Thymus (tissue), 11 donors: Measurements from ENCODE around the gene ATAD3C. TPM values are rescaled to one million over a fixed set of nuclear protein-coding genes. Genes with fewer than 3 reads are reported as not detected.
"Not testable (repeated sequence)": the region's sequence is repeated elsewhere in the genome, so short reads cannot be mapped to it uniquely, and the experiment has no call there.

Source experiments
- DNase-seq, 9 donors: peaks; one replicate each; pipeline ENCODE4 v3.0.0-alpha.2; 2013; ENCODE audit warnings: low spot score in 9 of 9, low read depth in 6 of 9, missing footprints in 1 of 9
- H3K27ac ChIP-seq, 2 donors: one replicate each; pipeline ENCODE4 v1.5.1; 2013; ENCODE audit warnings: control low read depth in 1 of 2, low read depth in 1 of 2, low read length in 1 of 2, mild to moderate bottlenecking in 1 of 2, moderate library complexity in 1 of 2
- H3K27me3 ChIP-seq, 2 donors: one replicate each; pipeline ENCODE4 v1.5.1; 2013; ENCODE audit warnings: low read length in 1 of 2; ENCODE audit not compliant: control insufficient read depth in 2 of 2, insufficient read depth in 1 of 2
- H3K36me3 ChIP-seq, 2 donors: one replicate each; pipeline ENCODE4 v1.5.1; 2013; ENCODE audit warnings: low read length in 1 of 2, mild to moderate bottlenecking in 1 of 2, moderate library complexity in 1 of 2; ENCODE audit not compliant: control insufficient read depth in 2 of 2, insufficient read depth in 2 of 2
- H3K4me1 ChIP-seq, 2 donors: one replicate each; pipeline ENCODE4 v1.5.1; 2013; ENCODE audit warnings: low read length in 2 of 2; ENCODE audit not compliant: control insufficient read depth in 2 of 2, insufficient read depth in 2 of 2
- H3K4me3 ChIP-seq, 2 donors: one replicate each; pipeline ENCODE4 v1.5.1; 2013; ENCODE audit warnings: low read length in 2 of 2, control low read depth in 1 of 2, mild to moderate bottlenecking in 1 of 2
- H3K9me3 ChIP-seq, 2 donors: one replicate each; pipeline ENCODE4 v1.5.1; 2013; ENCODE audit warnings: low read length in 1 of 2, mild to moderate bottlenecking in 1 of 2; ENCODE audit not compliant: control insufficient read depth in 2 of 2, insufficient read depth in 1 of 2
- WGBS: extraction: QIAGEN DNeasy Blood & Tissue Kit; methylation state at CpG from one replicate; pipeline ENCODE4 v1.1.7; 2013; 5-methylcytosine and 5-hydroxymethylcytosine counted together
- polyA plus RNA-seq: library from polyadenylated mRNA; stranded (reverse); fragments of 200-250 nt; gene quantifications from one replicate; pipeline ENCODE4 v1.2.3, GENCODE V29; 2013
- total RNA-seq: library from RNA; stranded (reverse); fragments of 120-200 nt; gene quantifications from one replicate; pipeline ENCODE4 v1.2.4, GENCODE V29; 2013
- donor health status: healthy.

The ATAD3C gene
- total and polyA plus RNA-seq, 2 donors, result 0.24 to 2.8 TPM

DNA sequence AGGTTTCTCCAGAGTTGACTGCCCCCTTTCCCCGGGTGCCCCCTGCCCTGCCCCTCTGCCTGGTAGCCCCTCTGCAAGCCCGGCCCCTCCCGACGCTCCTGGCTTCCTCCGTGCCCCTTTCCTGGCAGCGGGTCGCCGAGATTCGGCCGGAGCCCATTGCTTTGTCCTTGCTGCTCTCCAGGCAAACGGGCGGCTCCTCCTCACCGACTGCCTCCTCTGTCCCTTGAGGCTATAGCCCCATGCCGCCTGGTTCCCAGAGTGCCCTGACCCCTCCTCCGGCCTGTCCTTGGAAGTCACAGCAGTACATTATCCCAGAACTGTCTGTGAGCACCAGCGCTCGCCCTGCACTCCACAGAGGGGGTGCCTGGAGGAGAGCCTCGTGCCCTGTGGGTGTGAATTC, 64.2 kb downstream of the ATAD3C start:
- not testable (repeated sequence) for H3K4me3 ChIP-seq, H3K4me1 ChIP-seq, DNase-seq, H3K27me3 ChIP-seq, H3K27ac ChIP-seq, H3K9me3 ChIP-seq
- peaks cover 7 to 15% of the 10 kb centered on the region in 2 donors for H3K36me3 ChIP-seq
- 98% methylated on average over 17 of the region's 18 CpGs for WGBS

DNA sequence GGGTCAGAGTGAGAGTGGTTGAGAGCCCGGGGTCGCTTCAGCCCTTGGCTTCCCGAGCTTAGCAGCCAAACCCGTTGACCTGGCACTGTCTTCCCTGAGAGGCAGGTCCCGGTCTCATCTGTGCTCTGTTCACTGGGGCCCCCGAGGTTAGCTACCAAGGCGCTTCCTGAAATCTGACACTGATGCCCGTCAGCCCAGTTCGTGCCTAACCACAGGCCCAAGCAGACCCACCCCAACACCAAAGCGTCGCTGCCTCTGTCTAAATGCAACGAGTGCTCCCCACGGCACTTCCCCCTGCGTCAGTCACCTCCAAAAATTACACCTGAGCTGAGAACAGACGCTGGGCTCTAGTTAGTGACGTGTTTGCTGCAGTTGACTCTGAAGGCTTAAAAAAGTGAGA, 64.9 kb downstream of the ATAD3C start:
- H3K4me3 ChIP-seq, H3K27ac ChIP-seq, H3K9me3 ChIP-seq, DNase-seq, H3K27me3 ChIP-seq, H3K4me1 ChIP-seq: not testable (repeated sequence)
- 74% methylated on average over 14 of the region's 16 CpGs for WGBS
- peaks cover 7 to 17% of the 10 kb centered on the region in 2 donors for H3K36me3 ChIP-seq

DNA sequence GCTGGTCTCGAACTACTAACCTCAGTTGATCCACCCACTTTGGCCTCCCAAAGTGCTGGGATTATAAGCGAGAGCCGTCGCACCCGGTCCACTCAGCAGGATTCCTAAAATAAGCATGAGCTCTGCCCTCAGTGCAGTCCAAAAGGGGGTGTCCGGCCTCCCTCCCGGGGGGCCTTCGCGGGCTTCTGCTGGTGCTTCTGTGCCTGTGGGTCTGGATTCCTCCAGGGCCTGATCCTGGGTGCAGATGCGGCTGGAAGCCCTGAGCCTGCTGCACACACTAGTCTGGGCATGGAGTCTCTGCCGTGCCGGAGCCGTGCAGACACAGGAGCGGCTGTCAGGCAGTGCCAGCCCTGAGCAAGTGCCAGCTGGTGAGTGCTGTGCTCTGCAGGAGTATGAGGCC, 67.4 kb downstream of the ATAD3C start:
- not testable (repeated sequence) for H3K9me3 ChIP-seq, H3K4me3 ChIP-seq, H3K4me1 ChIP-seq, DNase-seq, H3K27ac ChIP-seq, H3K27me3 ChIP-seq
- peaks cover 13 to 34% of the 10 kb centered on the region in 2 donors for H3K36me3 ChIP-seq
- WGBS, result 98% methylated on average over 14 of the region's 14 CpGs

DNA sequence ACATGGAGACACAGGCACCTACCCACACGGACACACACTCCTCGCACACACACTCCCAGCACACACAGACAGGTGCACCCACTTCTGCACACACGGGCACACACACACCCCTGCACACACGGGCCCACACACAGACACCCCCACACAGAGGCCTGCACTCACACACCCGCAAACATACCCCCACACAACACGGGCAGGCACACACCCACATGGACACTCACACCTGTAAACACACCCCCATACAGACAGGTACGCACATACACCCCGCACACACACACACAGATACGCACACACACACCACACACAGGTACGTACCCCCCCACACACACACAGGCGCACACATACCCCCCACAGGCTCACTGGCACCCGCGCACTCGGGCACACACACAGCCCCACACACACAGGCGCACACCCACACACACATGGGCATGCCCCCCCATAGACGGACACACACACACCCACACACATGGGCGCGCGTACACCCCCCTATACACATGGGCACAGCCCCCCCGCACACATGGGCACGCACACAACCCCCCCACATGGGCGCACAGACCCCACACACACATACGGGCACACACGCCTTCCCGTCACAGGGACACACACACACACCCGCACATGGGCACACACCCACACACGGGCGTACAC, 68.6 kb downstream of the ATAD3C start:
- H3K4me1 ChIP-seq, result no peaks in the 10 kb centered on the region
- H3K36me3 ChIP-seq, result peaks cover 13 to 34% of the 10 kb centered on the region in 2 donors
- H3K27me3 ChIP-seq, result no peaks in the 10 kb centered on the region
- H3K4me3 ChIP-seq, result no peak overlapping the region
- H3K9me3 ChIP-seq, result no peaks in the 10 kb centered on the region
- no peak overlapping the region for H3K27ac ChIP-seq
- 97% methylated on average over 28 of the region's 28 CpGs for WGBS
- DNase-seq, result no peak

DNA sequence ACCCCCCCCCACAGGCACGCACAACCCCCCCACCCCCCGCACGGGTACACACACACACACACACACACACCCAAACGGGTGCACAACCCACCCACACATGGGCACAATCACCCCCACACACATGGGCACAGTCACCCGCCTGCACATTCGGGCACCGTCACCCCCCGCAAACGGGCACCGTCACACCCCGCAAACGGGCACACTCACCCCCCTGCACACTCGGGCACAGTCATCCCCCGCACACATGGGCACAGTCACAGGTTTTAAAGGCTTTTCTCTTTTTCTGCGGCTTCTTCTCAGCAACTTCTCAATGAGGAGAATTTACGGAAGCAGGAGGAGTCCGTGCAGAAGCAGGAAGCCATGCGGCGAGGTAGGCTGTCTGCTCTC, 69.1 kb downstream of the ATAD3C start:
- H3K27ac ChIP-seq, H3K4me3 ChIP-seq, H3K4me1 ChIP-seq, H3K9me3 ChIP-seq, H3K27me3 ChIP-seq, DNase-seq: not testable (repeated sequence)
- WGBS, result 98% methylated on average over 17 of the region's 19 CpGs
- H3K36me3 ChIP-seq, result peaks cover 16 to 34% of the 10 kb centered on the region in 2 donors

Other genes starting within 250 kb of the ATAD3C start
- gene TNFRSF18, start 243.1 kb upstream of the ATAD3C start, total RNA-seq, result 4.2 TPM
- gene TNFRSF18, start 243.1 kb upstream of the ATAD3C start, polyA plus RNA-seq, result 29.9 TPM
- gene TNFRSF4, start 235.5 kb upstream of the ATAD3C start, total RNA-seq, result 12.7 TPM
- gene TNFRSF4, start 235.5 kb upstream of the ATAD3C start, polyA plus RNA-seq, result 18.8 TPM
- gene SDF4, start 217.7 kb upstream of the ATAD3C start, total RNA-seq, result 37.6 TPM
- gene SDF4, start 217.7 kb upstream of the ATAD3C start, polyA plus RNA-seq, result 79.1 TPM
- 16.3 TPM for gene B3GALT6, start 217.5 kb upstream of the ATAD3C start, total RNA-seq
- 11.8 TPM for gene B3GALT6, start 217.5 kb upstream of the ATAD3C start, polyA plus RNA-seq
- gene C1QTNF12, start 203.0 kb upstream of the ATAD3C start, total RNA-seq, result 2.1 TPM
- gene C1QTNF12, start 203.0 kb upstream of the ATAD3C start, polyA plus RNA-seq, result 3.4 TPM
- 34.7 TPM for gene UBE2J2, start 175.8 kb upstream of the ATAD3C start, total RNA-seq
- 67.1 TPM for gene UBE2J2, start 175.8 kb upstream of the ATAD3C start, polyA plus RNA-seq
- 1.7 TPM for gene SCNN1D, start 169.3 kb upstream of the ATAD3C start, total RNA-seq
- gene SCNN1D, start 169.3 kb upstream of the ATAD3C start, polyA plus RNA-seq, result 12.5 TPM
- 15.5 TPM for gene ACAP3, start 141.8 kb upstream of the ATAD3C start, total RNA-seq
- gene ACAP3, start 141.8 kb upstream of the ATAD3C start, polyA plus RNA-seq, result 58.8 TPM
- 12.5 TPM for gene PUSL1, start 141.1 kb upstream of the ATAD3C start, total RNA-seq
- 10.0 TPM for gene PUSL1, start 141.1 kb upstream of the ATAD3C start, polyA plus RNA-seq
- gene INTS11, start 125.0 kb upstream of the ATAD3C start, total RNA-seq, result 60.8 TPM
- 216 TPM for gene INTS11, start 125.0 kb upstream of the ATAD3C start, polyA plus RNA-seq
- gene CPTP, start 124.9 kb upstream of the ATAD3C start, total RNA-seq, result 8.5 TPM
- gene CPTP, start 124.9 kb upstream of the ATAD3C start, polyA plus RNA-seq, result 10.3 TPM
- gene TAS1R3, start 118.4 kb upstream of the ATAD3C start, total RNA-seq, result 0.19 TPM
- 0.37 TPM for gene TAS1R3, start 118.4 kb upstream of the ATAD3C start, polyA plus RNA-seq
- 19.6 TPM for gene DVL1, start 100.3 kb upstream of the ATAD3C start, total RNA-seq
- gene DVL1, start 100.3 kb upstream of the ATAD3C start, polyA plus RNA-seq, result 40.9 TPM
- 2.7 TPM for gene MXRA8, start 91.1 kb upstream of the ATAD3C start, total RNA-seq
- gene MXRA8, start 91.1 kb upstream of the ATAD3C start, polyA plus RNA-seq, result 9.6 TPM
- 96.2 TPM for gene AURKAIP1, start 74.5 kb upstream of the ATAD3C start, total RNA-seq
- gene AURKAIP1, start 74.5 kb upstream of the ATAD3C start, polyA plus RNA-seq, result 116 TPM
- 73.8 TPM for gene CCNL2, start 50.4 kb upstream of the ATAD3C start, total RNA-seq
- 340 TPM for gene CCNL2, start 50.4 kb upstream of the ATAD3C start, polyA plus RNA-seq
- 119 TPM for gene MRPL20, start 42.4 kb upstream of the ATAD3C start, total RNA-seq
- gene MRPL20, start 42.4 kb upstream of the ATAD3C start, polyA plus RNA-seq, result 140 TPM
- gene ANKRD65, start 28.4 kb upstream of the ATAD3C start, total RNA-seq, result 7.9 TPM
- 16.0 TPM for gene ANKRD65, start 28.4 kb upstream of the ATAD3C start, polyA plus RNA-seq
- gene VWA1, start 14.0 kb upstream of the ATAD3C start, total RNA-seq, result 5.1 TPM
- gene VWA1, start 14.0 kb upstream of the ATAD3C start, polyA plus RNA-seq, result 16.8 TPM
- 14.9 TPM for gene ATAD3B, start 22.1 kb downstream of the ATAD3C start, total RNA-seq
- gene ATAD3B, start 22.1 kb downstream of the ATAD3C start, polyA plus RNA-seq, result 58.9 TPM
- gene ATAD3A, start 62.5 kb downstream of the ATAD3C start, total RNA-seq, result 20.2 TPM
- 17.5 TPM for gene ATAD3A, start 62.5 kb downstream of the ATAD3C start, polyA plus RNA-seq
- gene TMEM240, start 90.9 kb downstream of the ATAD3C start, total RNA-seq, result 0.42 TPM
- gene TMEM240, start 90.9 kb downstream of the ATAD3C start, polyA plus RNA-seq, result 2.8 TPM
- 47.8 TPM for gene SSU72, start 125.2 kb downstream of the ATAD3C start, total RNA-seq
- gene SSU72, start 125.2 kb downstream of the ATAD3C start, polyA plus RNA-seq, result 109 TPM
- 0.24 TPM for gene FNDC10, start 150.4 kb downstream of the ATAD3C start, total RNA-seq
- gene FNDC10, start 150.4 kb downstream of the ATAD3C start, polyA plus RNA-seq, result 0.80 TPM
- 34.9 TPM for gene MIB2, start 165.8 kb downstream of the ATAD3C start, total RNA-seq
- 160 TPM for gene MIB2, start 165.8 kb downstream of the ATAD3C start, polyA plus RNA-seq
- 4.1 TPM for gene MMP23B, start 182.5 kb downstream of the ATAD3C start, total RNA-seq
- 2.7 TPM for gene MMP23B, start 182.5 kb downstream of the ATAD3C start, polyA plus RNA-seq
- 16.1 TPM for gene CDK11B, start 209.3 kb downstream of the ATAD3C start, total RNA-seq
- 35.6 TPM for gene CDK11B, start 209.3 kb downstream of the ATAD3C start, polyA plus RNA-seq
- gene SLC35E2B, start 243.1 kb downstream of the ATAD3C start, total RNA-seq, result 22.5 TPM
- gene SLC35E2B, start 243.1 kb downstream of the ATAD3C start, polyA plus RNA-seq, result 45.6 TPM